ENCODE results near the gene SELENOV. TPM values are rescaled to one million over a fixed set of nuclear protein-coding genes. Genes with fewer than 3 reads are reported as not detected.

The SELENOV gene
- total RNA-seq, 1 experiment from 2014 or later, result not detected

DNA sequence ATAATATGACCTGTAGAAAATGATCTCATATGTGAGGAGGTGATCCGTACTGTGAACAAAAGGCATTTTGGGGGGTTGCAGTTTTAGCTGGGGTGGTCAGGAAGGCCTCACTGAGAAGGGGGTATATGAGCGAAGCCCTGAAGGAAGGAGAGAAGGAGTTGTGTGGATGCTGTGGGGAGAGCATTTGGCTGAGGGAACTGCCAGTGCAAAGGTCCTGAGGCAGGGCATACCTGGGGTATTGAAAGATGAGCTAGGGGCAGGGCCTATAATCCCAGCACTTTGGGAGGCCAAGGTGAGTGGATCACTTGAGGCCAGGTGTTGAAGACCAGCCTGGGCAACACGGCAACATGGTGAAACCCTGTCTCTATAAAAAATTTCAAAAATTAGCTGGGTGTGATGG lies 2.5 kb downstream of the SELENOV start:
- Histone ChIP-seq H4K20me1 (ENCODE audit: insufficient read depth) (no peaks in the 10 kb centered on the region), H3K79me2 (ENCODE audit: insufficient read depth, low read length) (no peaks in the 10 kb centered on the region), H3K4me2 (ENCODE audit: low read length) (no peak overlapping the region), H3K9me3 (ENCODE audit: control insufficient read depth in 1 of 2, insufficient read depth in 1 of 2, low read depth in 1 of 2, low read length in 2 of 2) (no peaks in the 10 kb centered on the region), H3K4me1 (ENCODE audit: control insufficient read depth in 1 of 2, insufficient read depth in 2 of 2, low read length in 2 of 2) (no peaks in the 10 kb centered on the region), H3K27me3 (ENCODE audit: insufficient read depth, low read length) (no peaks in the 10 kb centered on the region), H3K9ac (ENCODE audit: low read length) (no peak overlapping the region), H2AFZ (ENCODE audit: low read depth, low read length, poor library complexity, severe bottlenecking) (no peak overlapping the region), H3K27ac (ENCODE audit: low read depth, low read length) (no peak overlapping the region), H3K9me2 (ENCODE audit: insufficient read depth) (no peaks in the 10 kb centered on the region), H3K36me3 (ENCODE audit: control insufficient read depth in 1 of 2, insufficient read depth in 2 of 2, low read length in 2 of 2) (no peaks in the 10 kb centered on the region), H3K4me3 (replicated peaks in 1 of 2; ENCODE audit: low read depth in 1 of 2, low read length in 2 of 2) (no peak overlapping the region)
- intact Hi-C loops (cut with micrococcal nuclease), result no loop called here
- DNase-seq (ENCODE audit: low read depth, low spot score) (no peak), ATAC-seq (no peak)
- ChIA-PET POLR2A (no interaction called here), RAD21 (ENCODE audit: low non-redundant PET in 1 of 2, low total read pairs in 2 of 2, uncharacterized antibody in 2 of 2, unreplicated experiment in 2 of 2) (no interaction called here), CTCF (interaction anchor here (1.6 kb wide), 1 partner anchor 15 kb away, joined by 5 read pairs; no protein-coding TSS in a partner anchor)
- BruUV-seq (replicated peaks), result no TSS peak
- TF ChIP-seq YY1 (IDR thresholded peaks at IDR 0.05; ENCODE audit: extremely low read depth, insufficient replicate concordance, low read depth, low read length), result no peak
- TF ChIP-seq, protein P1, sequence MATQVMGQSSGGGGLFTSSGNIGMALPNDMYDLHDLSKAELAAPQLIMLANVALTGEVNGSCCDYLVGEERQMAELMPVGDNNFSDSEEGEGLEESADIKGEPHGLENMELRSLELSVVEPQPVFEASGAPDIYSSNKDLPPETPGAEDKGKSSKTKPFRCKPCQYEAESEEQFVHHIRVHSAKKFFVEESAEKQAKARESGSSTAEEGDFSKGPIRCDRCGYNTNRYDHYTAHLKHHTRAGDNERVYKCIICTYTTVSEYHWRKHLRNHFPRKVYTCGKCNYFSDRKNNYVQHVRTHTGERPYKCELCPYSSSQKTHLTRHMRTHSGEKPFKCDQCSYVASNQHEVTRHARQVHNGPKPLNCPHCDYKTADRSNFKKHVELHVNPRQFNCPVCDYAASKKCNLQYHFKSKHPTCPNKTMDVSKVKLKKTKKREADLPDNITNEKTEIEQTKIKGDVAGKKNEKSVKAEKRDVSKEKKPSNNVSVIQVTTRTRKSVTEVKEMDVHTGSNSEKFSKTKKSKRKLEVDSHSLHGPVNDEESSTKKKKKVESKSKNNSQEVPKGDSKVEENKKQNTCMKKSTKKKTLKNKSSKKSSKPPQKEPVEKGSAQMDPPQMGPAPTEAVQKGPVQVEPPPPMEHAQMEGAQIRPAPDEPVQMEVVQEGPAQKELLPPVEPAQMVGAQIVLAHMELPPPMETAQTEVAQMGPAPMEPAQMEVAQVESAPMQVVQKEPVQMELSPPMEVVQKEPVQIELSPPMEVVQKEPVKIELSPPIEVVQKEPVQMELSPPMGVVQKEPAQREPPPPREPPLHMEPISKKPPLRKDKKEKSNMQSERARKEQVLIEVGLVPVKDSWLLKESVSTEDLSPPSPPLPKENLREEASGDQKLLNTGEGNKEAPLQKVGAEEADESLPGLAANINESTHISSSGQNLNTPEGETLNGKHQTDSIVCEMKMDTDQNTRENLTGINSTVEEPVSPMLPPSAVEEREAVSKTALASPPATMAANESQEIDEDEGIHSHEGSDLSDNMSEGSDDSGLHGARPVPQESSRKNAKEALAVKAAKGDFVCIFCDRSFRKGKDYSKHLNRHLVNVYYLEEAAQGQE (IDR thresholded peaks at IDR 0.05; ENCODE audit: low read depth), result no peak
- TF ChIP-seq POLR2A (IDR thresholded peaks at IDR 0.05; ENCODE audit: borderline replicate concordance, extremely low read depth, insufficient read depth, insufficient read length), result no peak
- no peak for TF ChIP-seq ATF3 (IDR thresholded peaks at IDR 0.05)
- no peak for TF ChIP-seq ZFX (IDR thresholded peaks at IDR 0.05)
- no peak for TF ChIP-seq EZH2 (IDR thresholded peaks at IDR 0.05)
- no peak for TF ChIP-seq EZH2phosphoT487 (IDR thresholded peaks at IDR 0.05; ENCODE audit: borderline replicate concordance)
- TF ChIP-seq, protein P2, sequence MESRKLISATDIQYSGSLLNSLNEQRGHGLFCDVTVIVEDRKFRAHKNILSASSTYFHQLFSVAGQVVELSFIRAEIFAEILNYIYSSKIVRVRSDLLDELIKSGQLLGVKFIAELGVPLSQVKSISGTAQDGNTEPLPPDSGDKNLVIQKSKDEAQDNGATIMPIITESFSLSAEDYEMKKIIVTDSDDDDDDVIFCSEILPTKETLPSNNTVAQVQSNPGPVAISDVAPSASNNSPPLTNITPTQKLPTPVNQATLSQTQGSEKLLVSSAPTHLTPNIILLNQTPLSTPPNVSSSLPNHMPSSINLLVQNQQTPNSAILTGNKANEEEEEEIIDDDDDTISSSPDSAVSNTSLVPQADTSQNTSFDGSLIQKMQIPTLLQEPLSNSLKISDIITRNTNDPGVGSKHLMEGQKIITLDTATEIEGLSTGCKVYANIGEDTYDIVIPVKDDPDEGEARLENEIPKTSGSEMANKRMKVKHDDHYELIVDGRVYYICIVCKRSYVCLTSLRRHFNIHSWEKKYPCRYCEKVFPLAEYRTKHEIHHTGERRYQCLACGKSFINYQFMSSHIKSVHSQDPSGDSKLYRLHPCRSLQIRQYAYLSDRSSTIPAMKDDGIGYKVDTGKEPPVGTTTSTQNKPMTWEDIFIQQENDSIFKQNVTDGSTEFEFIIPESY (IDR thresholded peaks at IDR 0.05; ENCODE audit: extremely low read depth, insufficient replicate concordance, low read length), result no peak
- no peak for TF ChIP-seq ELF1 (IDR thresholded peaks at IDR 0.05; ENCODE audit: borderline replicate concordance, low read depth)
- TF ChIP-seq CEBPB (IDR thresholded peaks at IDR 0.05; ENCODE audit: low read depth), result no peak
- TF ChIP-seq SIN3A (IDR thresholded peaks at IDR 0.05; ENCODE audit: low read depth), result no peak
- TF ChIP-seq JUND (IDR thresholded peaks at IDR 0.05), result no peak
- TF ChIP-seq TCF7L2 (IDR thresholded peaks at IDR 0.05; ENCODE audit: borderline replicate concordance, extremely low read depth, insufficient read depth, insufficient read length), result no peak
- TF ChIP-seq RAD21 (IDR thresholded peaks at IDR 0.05; ENCODE audit: low read depth), result no peak
- TF ChIP-seq, protein P3, sequence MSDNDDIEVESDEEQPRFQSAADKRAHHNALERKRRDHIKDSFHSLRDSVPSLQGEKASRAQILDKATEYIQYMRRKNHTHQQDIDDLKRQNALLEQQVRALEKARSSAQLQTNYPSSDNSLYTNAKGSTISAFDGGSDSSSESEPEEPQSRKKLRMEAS (IDR thresholded peaks at IDR 0.05), result no peak
- TF ChIP-seq SP1 (IDR thresholded peaks at IDR 0.05; ENCODE audit: low read depth), result no peak
- no peak for TF ChIP-seq ZNF274 (IDR thresholded peaks at IDR 0.05; ENCODE audit: low read depth, low read length)
- no peak for TF ChIP-seq FOSL1 (IDR thresholded peaks at IDR 0.05; ENCODE audit: low read depth)

Data from HCT116 (cell line).